ENCODE results near the gene RBBP8NL.

The RBBP8NL gene

GRCh38 chr20:62392621-62393334, 34.6 kb downstream of the RBBP8NL start:
- DNase-seq (ENCODE audit: low read depth in 2 of 2): no peak

- no peak for DNase-seq (ENCODE audit: low read depth in 2 of 2)
Observed at GRCh38 chr20:62392077-62392418, 35.3 kb downstream of the RBBP8NL start.

GRCh38 chr20:62391165-62392076, 35.9 kb downstream of the RBBP8NL start:
- no peak for DNase-seq (ENCODE audit: low read depth in 2 of 2)

DNA sequence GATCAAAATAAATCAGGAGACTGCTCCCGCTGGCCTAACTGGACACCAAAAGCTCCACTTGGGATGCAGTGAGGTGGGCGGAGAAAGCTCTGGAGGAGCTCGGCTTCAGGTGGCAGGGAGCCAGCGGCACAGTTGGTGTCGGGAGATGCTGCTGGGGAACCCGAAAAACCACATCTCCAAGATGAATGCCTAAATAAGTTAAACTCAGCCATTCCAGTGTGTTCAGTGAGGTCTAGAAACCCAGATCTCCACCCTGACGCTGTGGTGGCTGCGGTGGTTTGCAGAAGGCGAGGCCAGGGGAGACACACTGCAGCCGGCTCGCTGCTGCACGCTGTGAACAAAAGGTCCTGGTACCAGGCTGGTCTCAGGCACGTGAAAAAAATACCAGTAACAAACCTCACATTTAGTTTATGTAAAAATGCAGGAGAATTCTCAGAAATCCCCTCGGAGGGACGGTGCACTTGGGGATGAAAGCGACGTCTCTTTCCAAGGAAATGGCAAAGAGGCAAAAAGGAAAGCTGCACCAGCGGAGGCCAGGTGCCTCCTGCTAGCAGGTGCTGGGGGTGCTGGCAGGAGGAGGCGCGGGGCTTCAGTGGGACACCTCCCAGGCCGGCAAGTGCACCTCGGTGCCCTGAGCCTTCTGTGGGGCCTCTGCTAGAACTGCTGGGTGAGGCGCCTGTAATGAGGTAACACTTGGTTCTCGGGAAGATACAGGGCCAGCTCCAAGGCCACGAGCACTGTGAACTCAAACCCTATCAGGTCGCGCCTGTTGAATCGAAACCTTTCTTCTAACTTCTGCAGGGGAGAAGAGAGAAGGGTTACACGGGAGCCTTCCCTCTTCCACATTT, 36.8 kb downstream of the RBBP8NL start:
- DNase-seq (ENCODE audit: low read depth in 2 of 2): no peak

DNA sequence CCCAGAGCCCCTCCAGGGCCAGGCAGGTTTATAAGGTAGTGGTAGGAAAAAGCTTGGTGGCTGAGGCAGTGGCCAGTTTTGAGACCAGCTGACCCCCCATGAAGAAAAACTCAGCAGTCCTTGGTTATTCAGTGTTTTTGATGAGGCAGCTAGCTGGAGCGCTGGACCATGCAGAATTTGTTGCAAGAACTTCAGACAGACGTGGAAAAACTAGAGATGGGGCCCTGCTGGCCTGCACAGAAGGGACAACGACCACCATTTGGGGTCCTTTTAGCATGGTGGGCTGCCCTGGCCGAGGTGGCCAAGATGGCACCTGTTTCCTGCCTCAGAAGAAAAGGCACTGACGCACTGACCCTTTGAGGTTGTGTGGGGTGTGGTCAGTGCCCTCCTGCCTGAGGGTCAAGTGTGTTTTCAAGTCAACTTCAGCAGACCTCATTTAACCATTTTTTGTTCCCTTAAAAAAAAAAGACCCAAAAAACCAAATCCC, 37.7 kb downstream of the RBBP8NL start:
- no peak for DNase-seq (ENCODE audit: low read depth in 2 of 2)

DNA sequence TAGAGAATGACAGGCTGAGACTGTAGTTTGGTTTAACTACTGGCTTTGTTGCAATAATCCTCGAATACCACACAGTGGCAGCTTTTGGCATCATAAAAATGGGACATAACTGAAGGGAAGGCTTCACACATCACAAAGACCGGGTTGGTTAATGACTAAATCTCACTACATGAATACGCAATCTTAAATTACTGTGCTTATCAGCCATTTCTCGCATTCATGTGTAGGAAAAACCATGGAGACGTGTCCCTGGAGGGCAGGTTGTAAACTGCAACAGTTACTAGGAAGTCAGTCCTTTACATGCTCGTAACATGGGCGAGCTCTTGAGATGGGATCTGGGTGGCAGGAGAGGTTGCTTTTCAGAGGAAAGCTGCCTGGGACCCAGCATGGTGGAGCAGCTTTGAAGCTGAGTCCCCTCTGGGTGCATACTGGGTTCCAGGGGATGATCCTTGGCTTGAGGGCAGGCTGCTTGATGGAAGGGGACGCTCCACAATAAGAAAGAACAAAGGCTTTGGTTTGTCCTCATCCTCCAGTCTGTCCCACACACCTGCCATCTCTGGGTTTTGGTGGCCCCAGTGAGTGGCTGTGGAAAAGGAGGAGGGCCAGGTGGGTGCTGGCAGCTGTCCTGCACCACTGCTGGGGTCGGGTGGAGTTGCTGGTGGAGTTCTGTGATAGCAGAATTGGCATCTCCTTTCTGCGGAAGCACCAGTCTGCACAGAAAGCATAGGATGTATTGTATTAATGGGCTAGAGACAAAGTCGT, 38.3 kb downstream of the RBBP8NL start:
- no peak for DNase-seq (ENCODE audit: low read depth in 2 of 2)

DNA sequence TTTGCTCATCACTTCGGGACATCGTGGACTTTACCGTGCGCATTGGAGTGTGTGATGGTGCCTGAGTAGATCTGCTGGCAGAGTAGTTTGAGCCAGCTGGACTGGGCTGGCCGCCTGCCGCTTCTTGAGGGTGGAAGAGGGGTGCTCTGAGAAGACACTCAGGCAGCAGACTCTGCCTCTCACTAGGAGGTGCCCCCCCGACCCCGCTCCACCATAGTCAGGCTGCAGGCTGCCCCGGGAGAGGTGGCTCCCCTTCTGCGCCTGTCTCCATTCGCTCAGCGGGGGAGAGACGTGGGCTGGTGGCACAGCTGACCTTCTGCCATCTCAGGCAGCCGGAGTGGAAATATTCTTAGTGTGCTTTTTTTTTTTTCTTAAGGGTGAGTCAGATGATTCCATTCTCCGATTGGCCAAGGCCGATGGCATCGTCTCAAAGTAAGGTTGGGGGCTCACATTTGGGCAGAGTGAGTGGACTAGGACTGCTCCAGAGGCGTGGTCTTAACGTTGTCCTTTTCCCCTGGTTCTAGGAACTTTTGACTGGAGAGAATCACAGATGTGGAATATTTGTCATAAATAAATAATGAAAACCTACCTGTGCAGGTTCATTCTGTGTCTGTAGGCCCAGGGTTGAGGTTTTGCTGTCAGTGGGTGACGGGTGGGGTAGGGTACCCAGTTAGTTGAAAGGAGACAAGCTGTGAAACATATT, 39.3 kb downstream of the RBBP8NL start:
- DNase-seq (ENCODE audit: low read depth in 2 of 2): no peak

DNA sequence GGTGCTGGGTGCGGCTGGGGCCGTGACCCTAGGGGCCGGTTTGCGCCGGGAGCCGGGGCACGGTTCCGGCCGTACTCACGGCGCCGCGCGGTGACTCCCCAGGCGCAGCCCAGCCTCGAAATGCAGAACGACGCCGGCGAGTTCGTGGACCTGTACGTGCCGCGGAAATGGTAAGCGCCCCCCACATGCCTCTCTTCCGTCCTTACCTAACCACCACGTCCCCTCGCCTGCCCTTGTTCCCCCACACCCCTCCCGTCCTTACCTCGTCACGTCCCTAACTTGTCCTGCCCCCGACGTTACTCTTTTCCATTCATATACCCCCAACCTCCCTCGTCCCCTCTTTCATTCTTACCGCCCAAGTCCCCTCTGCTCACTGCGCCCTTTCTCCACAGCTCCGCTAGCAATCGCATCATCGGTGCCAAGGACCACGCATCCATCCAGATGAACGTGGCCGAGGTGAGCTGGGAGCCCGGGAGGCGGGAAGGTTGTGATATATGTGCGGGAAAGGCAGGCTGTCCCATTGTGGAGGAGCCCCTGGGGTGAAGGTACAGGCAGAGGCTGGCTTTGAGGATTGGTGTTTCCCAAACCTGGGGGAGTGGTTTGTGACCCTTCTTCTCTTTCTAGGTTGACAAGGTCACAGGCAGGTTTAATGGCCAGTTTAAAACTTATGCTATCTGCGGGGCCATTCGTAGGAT, 40.0 kb downstream of the RBBP8NL start:
- no peak for DNase-seq (ENCODE audit: low read depth in 2 of 2)

DNA sequence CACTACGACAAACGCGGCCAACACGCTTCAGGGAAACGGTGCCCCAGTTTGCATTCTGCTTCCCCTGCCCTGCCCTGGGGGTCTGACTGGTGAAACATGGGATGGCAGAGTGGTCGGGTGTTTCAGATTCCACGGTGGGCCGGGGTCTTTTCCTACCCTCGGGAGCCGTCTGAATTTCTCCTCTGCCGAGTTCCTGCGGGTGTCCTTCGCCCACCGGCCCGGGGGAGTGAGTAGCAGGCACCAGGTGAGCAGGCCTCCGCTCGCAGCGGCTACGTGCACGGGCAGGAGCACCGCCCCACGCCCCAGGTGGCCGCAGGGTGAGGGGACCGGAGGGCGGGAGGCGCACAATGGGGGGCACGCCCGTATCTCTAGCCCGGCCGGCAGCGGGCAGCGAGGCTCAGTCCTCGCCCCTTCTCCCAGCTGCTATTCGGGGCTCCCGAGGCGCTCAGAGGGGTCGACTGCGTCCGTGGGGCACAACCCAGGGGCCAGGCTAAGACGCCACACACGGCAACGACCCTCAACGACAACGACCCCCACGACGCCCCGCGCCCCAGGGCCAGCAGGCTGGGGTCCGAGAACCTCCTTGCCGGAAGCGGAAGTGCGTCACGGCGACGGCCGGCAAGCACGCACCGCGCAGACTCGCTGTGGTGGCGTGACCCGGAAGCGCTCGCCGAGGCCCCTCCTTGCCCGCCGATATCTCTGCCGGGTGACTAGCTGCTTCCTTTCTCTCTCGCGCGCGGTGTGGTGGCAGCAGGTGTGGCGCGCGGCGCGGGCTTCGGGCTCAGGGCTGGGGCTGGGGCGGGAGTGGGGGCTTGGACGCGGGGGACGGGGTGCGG, 40.7 kb downstream of the RBBP8NL start, which contains the start of gene RPS21:
RPS21 (plus strand) TSS at position 721 of the 836 bp plus-strand sequence. CDS start 236 bp downstream, outside the sequence.
- peak; percentile 81 to 86 for DNase-seq (ENCODE audit: low read depth in 2 of 2)

- DNase-seq (ENCODE audit: low read depth in 2 of 2): peak; percentile 56 to 58
Observed at GRCh38 chr20:62382306-62383198, 44.8 kb downstream of the RBBP8NL start.

DNA sequence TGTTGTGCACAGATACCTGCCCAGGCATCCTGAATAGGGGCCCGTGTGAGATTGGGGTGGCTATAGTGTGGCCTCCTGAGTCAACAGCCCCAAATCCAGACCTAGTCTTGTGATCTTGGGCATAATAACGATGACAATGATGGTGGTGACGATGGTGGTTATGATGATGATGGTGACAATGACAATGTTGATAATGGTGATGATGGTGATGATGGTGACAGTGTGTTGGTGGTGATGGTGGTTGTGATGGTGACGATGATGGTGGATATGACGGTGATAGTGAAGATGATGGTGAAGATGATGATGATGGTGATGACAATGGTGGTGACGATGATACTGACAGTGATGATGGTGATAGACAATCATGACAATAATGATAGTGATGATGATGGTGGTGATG, 45.5 kb downstream of the RBBP8NL start:
- DNase-seq (ENCODE audit: low read depth in 2 of 2): no peak

- no peak for DNase-seq (ENCODE audit: low read depth in 2 of 2)
Observed at GRCh38 chr20:62381202-62381797, 46.0 kb downstream of the RBBP8NL start.

DNA sequence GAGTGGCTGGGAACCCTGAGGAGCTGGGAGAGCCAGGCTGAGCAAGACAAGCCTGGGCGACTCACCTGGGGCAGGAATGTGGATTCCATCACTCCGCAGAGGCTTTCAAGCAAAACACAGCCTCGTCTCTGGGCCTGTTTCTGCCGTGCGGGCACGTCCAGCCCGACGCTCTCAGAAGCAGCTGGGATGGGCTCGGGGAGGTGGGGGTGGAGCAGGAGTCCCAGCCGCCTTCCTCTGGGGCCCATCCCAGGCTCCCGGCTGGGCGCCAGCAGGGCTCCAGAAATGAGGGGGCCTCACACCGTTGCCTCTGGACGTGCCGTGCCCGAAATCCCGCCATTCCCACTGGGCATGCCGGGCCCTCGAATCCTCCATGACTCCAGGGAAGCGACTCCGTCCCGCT, 49.1 kb downstream of the RBBP8NL start:
- no peak for DNase-seq (ENCODE audit: low read depth in 2 of 2)

- DNase-seq (ENCODE audit: low read depth in 2 of 2): no peak
Observed at GRCh38 chr20:62377615-62378178, 49.6 kb downstream of the RBBP8NL start.

- no peak for DNase-seq (ENCODE audit: low read depth in 2 of 2)
Observed at GRCh38 chr20:62377064-62377461, 50.3 kb downstream of the RBBP8NL start.

- no peak for DNase-seq (ENCODE audit: low read depth in 2 of 2)
Observed at GRCh38 chr20:62376112-62377063, 51.0 kb downstream of the RBBP8NL start.
